ENCODE measurements around the gene JARID2. TPM values are rescaled to one million over a fixed set of nuclear protein-coding genes. Genes with fewer than 3 reads are reported as not detected.

The JARID2 gene
- polyA plus RNA-seq, 3 donors: 2.0 to 7.0 (median 3.8) TPM

DNA sequence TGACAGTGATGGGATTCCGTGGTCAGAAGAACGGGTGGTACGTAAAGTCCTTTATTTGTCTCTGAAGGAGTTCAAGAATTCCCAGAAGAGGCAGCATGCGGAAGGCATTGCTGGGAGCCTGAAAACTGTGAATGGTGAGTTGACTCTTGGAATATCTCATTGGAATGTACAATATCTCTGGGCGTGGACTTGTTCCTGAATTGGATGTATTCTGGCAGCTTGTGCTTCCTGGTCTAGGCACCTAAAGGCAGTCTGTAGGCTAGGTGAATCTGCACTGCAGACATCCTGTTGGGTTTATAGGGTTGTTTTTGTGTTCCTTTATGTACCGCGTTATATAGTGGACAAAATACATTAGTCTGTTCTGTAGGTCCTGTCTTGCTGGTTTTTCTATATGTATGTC, 128.2 kb downstream of the JARID2 start:
- 86 to 90% (median 90%) methylated on average over 7 of the region's 7 CpGs for WGBS, 3 donors
- no peak overlapping the region for H3K27ac ChIP-seq (ENCODE audit: low read depth, low read length)

DNA sequence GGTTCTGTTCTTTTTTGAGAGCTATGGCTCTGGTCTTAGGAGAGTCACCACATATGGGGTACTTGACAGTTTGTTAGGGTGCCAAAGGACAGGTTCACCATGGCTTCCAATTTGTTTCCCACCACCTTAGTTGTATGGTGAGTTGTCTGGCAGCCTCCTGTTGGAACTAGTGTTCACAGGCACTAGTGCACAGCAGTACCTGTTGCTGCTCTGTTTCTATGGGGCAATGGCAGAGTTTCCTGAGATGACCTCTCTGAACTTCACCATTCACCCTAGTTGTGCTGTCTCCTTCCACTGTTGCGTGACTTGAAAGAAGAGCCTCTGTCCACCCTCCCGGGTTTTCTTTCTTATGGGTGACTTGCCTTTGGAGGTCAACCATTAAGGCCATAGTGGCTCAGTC, 129.1 kb downstream of the JARID2 start:
- no peak overlapping the region for H3K27ac ChIP-seq (ENCODE audit: low read depth, low read length)
- WGBS, 3 donors: 97 to 100% (median 100%) methylated on average over 2 of the region's 2 CpGs

GRCh38 chr6:15375638-15376290, 129.9 kb downstream of the JARID2 start:
- 83 to 90% (median 87%) methylated on average over 4 of the region's 4 CpGs for WGBS, 3 donors

GRCh38 chr6:15376900-15377487, 131.1 kb downstream of the JARID2 start:
- WGBS, 3 donors: 96 to 99% (median 96%) methylated on average over 5 of the region's 5 CpGs
- no peak overlapping the region for H3K27ac ChIP-seq (ENCODE audit: low read depth, low read length)

More at GRCh38 chr6:15375638-15376290, 129.9 kb downstream of the JARID2 start:
- H3K27ac ChIP-seq (ENCODE audit: low read depth, low read length): no peak overlapping the region

DNA sequence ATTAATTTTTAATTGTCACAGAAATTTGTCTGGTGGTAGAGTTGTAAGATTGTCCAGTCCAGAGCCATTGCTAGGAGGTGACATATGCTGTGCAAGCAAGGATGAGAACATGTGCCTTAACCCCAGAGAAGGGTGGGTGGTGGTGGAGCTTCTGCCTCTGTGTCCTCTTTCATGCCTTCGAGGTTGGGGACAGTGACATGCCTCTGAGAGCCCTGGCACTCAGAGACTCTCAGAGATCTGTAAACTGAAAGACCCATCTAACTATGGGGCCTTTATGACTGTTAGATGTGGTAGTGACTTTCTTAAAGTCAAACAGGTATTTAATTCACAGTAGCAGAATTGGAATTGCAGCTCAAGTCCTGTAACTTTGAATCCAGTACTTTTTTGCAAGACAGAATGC, 132.4 kb downstream of the JARID2 start:
- 86 to 91% (median 90%) methylated on average over 1 of the region's 1 CpG for WGBS, 3 donors
- H3K27ac ChIP-seq (ENCODE audit: low read depth, low read length): no peak overlapping the region

GRCh38 chr6:15378866-15379265, 133.0 kb downstream of the JARID2 start:
- WGBS, 3 donors: 72 to 81% (median 81%) methylated on average over 4 of the region's 4 CpGs
- no peak overlapping the region for H3K27ac ChIP-seq (ENCODE audit: low read depth, low read length)

DNA sequence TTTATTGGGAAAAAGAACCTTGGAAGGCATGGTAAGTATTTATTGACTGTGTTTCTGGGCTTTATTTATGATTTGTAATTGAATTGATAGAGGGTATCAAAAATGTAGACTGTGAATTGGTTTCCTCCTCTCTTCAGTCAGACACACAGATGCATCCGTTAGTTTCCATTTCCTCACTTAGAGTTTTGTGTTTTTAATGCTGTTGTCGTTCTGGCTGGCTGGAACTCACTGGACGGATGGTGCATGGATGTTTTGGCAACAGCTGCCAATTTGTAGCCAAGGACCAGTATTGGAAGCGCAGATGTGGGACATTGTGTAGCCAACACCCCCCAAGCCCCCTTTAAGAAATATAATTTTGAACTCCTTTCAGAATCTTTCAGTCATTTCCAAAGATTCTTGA, 134.5 kb downstream of the JARID2 start:
- 53 to 83% (median 58%) methylated on average over 4 of the region's 4 CpGs for WGBS, 3 donors
- H3K27ac ChIP-seq (ENCODE audit: low read depth, low read length): no peak overlapping the region

DNA sequence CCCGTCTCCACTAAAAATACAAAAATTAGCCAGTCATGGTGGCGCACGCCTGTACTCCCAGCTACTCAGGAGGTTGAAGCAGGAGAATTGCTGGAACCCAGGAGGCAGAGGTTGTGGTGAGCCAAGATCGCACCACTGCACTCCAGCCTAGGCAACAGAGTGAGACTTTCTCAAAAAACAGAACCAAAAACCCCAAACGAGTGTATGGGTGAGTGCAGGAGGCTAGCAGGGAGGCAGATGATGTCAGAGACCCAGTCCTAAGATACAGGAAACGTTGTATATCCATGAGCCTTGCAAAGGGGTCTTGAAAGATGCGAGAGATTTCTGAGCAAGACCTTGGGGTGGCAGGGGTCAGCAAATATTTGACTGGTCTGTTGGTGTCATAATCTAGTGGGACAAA, 136.2 kb downstream of the JARID2 start:
- 83 to 89% (median 85%) methylated on average over 7 of the region's 7 CpGs for WGBS, 3 donors
- no peak overlapping the region for H3K27ac ChIP-seq (ENCODE audit: low read depth, low read length)

DNA sequence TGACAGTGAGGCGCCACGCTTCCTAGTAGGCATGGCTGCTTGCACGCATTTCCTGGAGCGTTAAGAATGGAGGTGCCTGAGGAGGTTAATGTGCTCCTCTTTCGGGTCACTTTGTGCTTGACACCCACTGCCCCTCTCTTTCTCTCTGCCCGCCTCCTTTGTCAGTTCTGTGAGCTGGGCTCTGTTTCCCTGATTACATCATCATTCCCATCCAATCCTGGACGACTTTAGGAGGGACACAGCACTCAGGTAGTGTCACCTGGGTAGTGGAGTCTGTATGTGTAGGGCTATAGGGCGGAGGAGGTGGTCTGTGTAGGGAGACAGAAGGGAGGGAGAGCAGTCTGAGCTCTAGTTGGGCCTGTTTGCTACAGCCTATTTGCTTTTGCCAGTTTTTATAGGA, 136.8 kb downstream of the JARID2 start:
- WGBS, 3 donors: 89 to 92% (median 90%) methylated on average over 8 of the region's 8 CpGs
- no peak overlapping the region for H3K27ac ChIP-seq (ENCODE audit: low read depth, low read length)

GRCh38 chr6:15384901-15385300, 139.0 kb downstream of the JARID2 start:
- no peak overlapping the region for H3K27ac ChIP-seq (ENCODE audit: low read depth, low read length)
- 64 to 66% (median 64%) methylated on average over 4 of the region's 4 CpGs for WGBS, 3 donors

GRCh38 chr6:15385521-15385920, 139.7 kb downstream of the JARID2 start:
- H3K27ac ChIP-seq (ENCODE audit: low read depth, low read length): no peak overlapping the region

GRCh38 chr6:15386110-15386755, 140.4 kb downstream of the JARID2 start:
- H3K27ac ChIP-seq (ENCODE audit: low read depth, low read length): no peak overlapping the region
- 66 to 80% (median 76%) methylated on average over 7 of the region's 7 CpGs for WGBS, 3 donors

More at GRCh38 chr6:15385521-15385920, 139.7 kb downstream of the JARID2 start:
- 87 to 91% (median 91%) methylated on average over 6 of the region's 6 CpGs for WGBS, 3 donors

- WGBS, 3 donors: 74 to 84% (median 82%) methylated on average over 3 of the region's 3 CpGs
- no peak overlapping the region for H3K27ac ChIP-seq (ENCODE audit: low read depth, low read length)
Observed at GRCh38 chr6:15386756-15387112, 140.9 kb downstream of the JARID2 start.

DNA sequence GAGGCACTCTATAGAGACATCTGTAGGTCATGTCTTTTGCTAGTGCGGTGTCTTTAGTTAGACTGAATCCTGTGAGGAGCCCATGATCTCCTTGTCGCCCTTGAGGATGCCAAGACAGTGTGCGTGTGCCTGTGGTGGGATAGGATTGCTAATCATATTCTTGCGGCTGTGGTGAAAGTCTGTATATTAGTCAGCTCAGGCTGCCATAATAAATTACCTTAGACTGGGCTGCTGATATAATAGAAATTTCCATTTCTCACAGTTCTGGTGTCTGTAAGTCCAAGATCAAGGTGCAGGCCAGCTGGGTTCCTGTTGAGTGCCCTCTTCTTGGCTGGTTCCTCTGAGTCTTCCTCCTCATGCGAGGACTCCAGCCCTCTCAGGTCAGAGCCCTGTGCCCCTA, 141.2 kb downstream of the JARID2 start:
- WGBS, 3 donors: 63 to 88% (median 83%) methylated on average over 5 of the region's 5 CpGs
- H3K27ac ChIP-seq (ENCODE audit: low read depth, low read length): no peak overlapping the region

- H3K27ac ChIP-seq (ENCODE audit: low read depth, low read length): no peak overlapping the region
- 86 to 89% (median 87%) methylated on average over 6 of the region's 6 CpGs for WGBS, 3 donors
Observed at GRCh38 chr6:15389084-15389764, 143.4 kb downstream of the JARID2 start.

DNA sequence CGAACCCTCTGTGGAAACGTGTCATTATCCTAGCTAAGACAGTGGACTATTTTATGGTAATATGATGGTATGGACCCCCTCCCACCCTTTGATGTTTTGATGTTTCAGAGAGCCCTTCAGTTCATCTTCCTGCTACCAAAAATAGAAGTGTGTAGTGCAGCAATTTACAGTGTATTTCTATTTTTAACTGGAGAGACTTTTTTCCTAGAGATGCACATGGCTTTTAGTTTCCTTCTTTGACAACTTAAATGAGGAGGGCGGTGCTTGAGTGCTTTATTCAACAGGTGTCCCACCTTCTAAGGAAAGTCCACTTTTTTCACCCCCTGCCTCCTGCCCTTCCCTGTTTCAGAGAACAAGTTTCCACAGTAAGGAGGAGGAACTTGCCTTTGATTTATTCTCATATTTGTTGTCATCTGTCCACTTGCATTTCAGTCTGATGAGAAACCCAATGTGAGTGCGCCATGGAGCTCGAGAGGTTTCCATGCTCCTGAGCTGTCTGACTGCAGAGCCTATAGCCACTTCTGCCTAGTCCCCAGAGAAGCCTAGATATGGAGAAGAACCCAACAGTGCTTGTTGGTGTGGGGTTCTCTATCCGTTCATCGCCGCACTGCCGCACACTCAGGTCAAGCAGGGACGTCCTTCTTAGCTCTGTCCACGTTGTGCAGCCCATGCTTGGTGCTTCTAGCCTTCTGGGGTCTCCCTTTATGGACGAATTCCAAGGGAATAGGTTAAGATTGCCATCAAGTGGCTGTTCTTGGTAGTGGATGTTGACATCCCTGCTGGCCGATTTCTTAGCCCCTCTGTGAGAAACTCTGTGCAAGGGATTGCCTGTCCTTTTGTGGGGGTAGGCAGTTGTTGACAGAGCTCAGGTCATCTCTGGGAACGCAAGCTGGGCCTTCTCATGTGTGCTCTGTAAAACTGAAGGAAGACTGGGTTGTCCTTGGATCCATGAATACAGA, 144.2 kb downstream of the JARID2 start:
- 39 to 61% (median 39%) methylated on average over 14 of the region's 14 CpGs for WGBS, 3 donors
- no peak overlapping the region for H3K27ac ChIP-seq (ENCODE audit: low read depth, low read length)

- 30 to 70% (median 64%) methylated on average over 1 of the region's 1 CpG for WGBS, 3 donors
- no peak overlapping the region for H3K27ac ChIP-seq (ENCODE audit: low read depth, low read length)
Observed at GRCh38 chr6:15391500-15391899, 145.6 kb downstream of the JARID2 start.

DNA sequence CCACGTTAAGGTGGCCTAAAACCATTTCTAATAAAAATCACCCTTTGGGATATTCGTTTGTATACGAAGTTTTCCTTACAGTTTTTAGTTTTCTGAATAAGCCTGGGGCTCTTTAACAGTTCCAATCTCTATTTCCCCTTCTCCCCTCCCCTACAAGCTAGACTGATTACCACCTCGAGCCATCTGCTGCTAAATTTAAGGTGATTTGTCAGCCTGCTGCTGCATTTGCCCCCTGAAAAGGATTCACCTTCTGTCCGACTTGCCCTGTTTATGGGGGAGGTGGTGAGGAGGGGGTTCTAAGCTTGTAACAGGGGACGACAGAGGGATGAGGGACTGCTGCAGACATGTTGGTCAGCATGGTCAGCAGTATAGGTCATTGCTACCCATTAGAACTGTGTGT, 146.3 kb downstream of the JARID2 start:
- 75 to 84% (median 76%) methylated on average over 6 of the region's 6 CpGs for WGBS, 3 donors

More for the DNA sequence above, 146.3 kb downstream of the JARID2 start:
- no peak overlapping the region for H3K27ac ChIP-seq (ENCODE audit: low read depth, low read length)

Measured in adipose tissue (tissue), 3 donors.